ENCODE data around the gene HOXB1. TPM values are rescaled to one million over a fixed set of nuclear protein-coding genes. Genes with fewer than 3 reads are reported as not detected.

Gene HOXB1
- total RNA-seq, 1 experiment from 2014 or later: not detected

DNA sequence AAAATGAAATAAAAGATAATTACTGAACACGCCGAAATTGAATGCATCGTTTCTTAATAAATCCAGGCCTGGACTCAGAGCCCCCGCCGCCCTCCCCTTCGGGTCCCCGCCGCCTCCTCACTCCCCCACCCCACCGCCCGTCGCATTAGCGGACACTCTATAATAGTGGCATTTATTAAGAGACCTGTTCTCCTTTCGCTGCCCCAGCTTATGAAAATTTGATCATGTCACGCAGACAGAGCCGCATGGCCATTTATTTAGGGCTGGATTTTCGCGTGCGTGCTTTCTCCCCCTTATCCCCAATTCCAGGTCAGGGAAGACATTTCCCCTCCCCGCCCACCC is 20.4 kb upstream of the HOXB1 start:
- Mint-ChIP-seq H3K27me3 (ENCODE audit: insufficient read depth, unreplicated experiment) (no peaks in the 10 kb centered on the region), H3K4me1 (ENCODE audit: low read depth, unreplicated experiment) (peaks cover 7% of the 10 kb centered on the region), H3K9me3 (ENCODE audit: unreplicated experiment) (no peaks in the 10 kb centered on the region), H3K4me3 (ENCODE audit: unreplicated experiment) (no peak overlapping the region), H3K27ac (ENCODE audit: unreplicated experiment) (no peak overlapping the region), H3K36me3 (ENCODE audit: insufficient read depth, unreplicated experiment) (no peaks in the 10 kb centered on the region)
- H3K4me3 ChIP-seq (ENCODE audit: low read depth, low read length): no peak overlapping the region
- ChIA-PET POLR2A (interaction anchor here (0.9 kb wide), 1 partner anchor 45 kb away, joined by 3 read pairs; no protein-coding TSS in a partner anchor), CTCF (no interaction called here)
- DNase-seq: no peak
- H3K4me1 ChIP-seq: peaks cover 16% of the 10 kb centered on the region; the same call in 1 of the 2 replicates
- no TSS peak for BruUV-seq (replicated peaks)
- no peaks in the 10 kb centered on the region; the same call in 1 of the 2 replicates for H3K27me3 ChIP-seq (replicated peaks; ENCODE audit: control insufficient read depth, insufficient read depth, low read length)
- H3K9me3 ChIP-seq: no peaks in the 10 kb centered on the region
- TF ChIP-seq, protein P1, sequence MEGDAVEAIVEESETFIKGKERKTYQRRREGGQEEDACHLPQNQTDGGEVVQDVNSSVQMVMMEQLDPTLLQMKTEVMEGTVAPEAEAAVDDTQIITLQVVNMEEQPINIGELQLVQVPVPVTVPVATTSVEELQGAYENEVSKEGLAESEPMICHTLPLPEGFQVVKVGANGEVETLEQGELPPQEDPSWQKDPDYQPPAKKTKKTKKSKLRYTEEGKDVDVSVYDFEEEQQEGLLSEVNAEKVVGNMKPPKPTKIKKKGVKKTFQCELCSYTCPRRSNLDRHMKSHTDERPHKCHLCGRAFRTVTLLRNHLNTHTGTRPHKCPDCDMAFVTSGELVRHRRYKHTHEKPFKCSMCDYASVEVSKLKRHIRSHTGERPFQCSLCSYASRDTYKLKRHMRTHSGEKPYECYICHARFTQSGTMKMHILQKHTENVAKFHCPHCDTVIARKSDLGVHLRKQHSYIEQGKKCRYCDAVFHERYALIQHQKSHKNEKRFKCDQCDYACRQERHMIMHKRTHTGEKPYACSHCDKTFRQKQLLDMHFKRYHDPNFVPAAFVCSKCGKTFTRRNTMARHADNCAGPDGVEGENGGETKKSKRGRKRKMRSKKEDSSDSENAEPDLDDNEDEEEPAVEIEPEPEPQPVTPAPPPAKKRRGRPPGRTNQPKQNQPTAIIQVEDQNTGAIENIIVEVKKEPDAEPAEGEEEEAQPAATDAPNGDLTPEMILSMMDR (IDR thresholded peaks at IDR 0.05; ENCODE audit: insufficient read depth in 1 of 2, low read depth in 1 of 2, low read length in 1 of 2, severe bottlenecking in 1 of 2, unreplicated experiment in 1 of 2): no peak
- intact Hi-C loops (cut with micrococcal nuclease; ENCODE audit: unreplicated experiment): no loop called here
- H3K36me3 ChIP-seq (ENCODE audit: control insufficient read depth, insufficient read depth, low read length): no peaks in the 10 kb centered on the region

GRCh38 chr17:48550502-48551213 is 19.8 kb upstream of the HOXB1 start:
- Mint-ChIP-seq H3K4me3 (ENCODE audit: unreplicated experiment) (no peak overlapping the region), H3K4me1 (ENCODE audit: low read depth, unreplicated experiment) (peaks cover 7% of the 10 kb centered on the region), H3K9me3 (ENCODE audit: unreplicated experiment) (no peaks in the 10 kb centered on the region), H3K27ac (ENCODE audit: unreplicated experiment) (no peak overlapping the region), H3K36me3 (ENCODE audit: insufficient read depth, unreplicated experiment) (no peaks in the 10 kb centered on the region), H3K27me3 (ENCODE audit: insufficient read depth, unreplicated experiment) (no peaks in the 10 kb centered on the region)
- ChIA-PET POLR2A (no interaction called here), CTCF (no interaction called here)
- Histone ChIP-seq H3K9me3 (no peaks in the 10 kb centered on the region), H3K4me1 (peaks cover 16% of the 10 kb centered on the region; the same call in 1 of the 2 replicates), H3K27me3 (replicated peaks; ENCODE audit: control insufficient read depth, insufficient read depth, low read length) (no peaks in the 10 kb centered on the region), H3K4me3 (ENCODE audit: low read depth, low read length) (no peak overlapping the region), H3K36me3 (ENCODE audit: control insufficient read depth, insufficient read depth, low read length) (no peaks in the 10 kb centered on the region)
- no TSS peak for BruUV-seq (replicated peaks)
- TF ChIP-seq, protein P1 (IDR thresholded peaks at IDR 0.05; ENCODE audit: insufficient read depth in 1 of 2, low read depth in 1 of 2, low read length in 1 of 2, severe bottlenecking in 1 of 2, unreplicated experiment in 1 of 2): no peak
- intact Hi-C loops (cut with micrococcal nuclease; ENCODE audit: unreplicated experiment): no loop called here
- no peak for DNase-seq

DNA sequence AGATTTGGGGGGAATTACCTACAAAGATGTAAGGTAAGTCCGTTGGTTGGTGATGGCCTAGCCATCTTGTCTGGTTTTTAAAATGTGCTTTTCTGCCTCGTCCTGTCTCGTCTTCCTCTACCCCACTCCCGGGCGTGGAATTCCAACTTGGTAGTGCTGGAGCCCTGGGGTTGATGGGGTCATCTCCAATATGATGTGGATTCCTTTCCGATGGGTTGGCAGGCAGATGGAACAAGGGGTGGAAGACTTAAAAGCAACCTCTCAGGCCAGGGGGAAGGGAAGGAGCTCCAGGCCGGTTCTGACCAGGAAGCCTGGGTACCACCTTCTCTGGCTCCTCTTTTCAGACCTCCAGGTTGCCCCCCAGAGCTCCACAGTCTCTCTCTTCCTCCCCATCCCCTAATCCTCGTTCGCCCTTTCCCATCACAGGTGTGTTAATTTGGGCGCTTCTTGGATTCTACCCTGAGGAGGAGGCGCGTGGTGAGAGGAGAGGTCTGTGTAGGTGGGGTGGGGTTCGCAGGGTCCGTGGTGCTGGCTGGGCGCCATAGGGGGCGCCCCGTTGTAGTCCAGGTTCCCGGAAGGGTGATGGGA is 19.2 kb upstream of the HOXB1 start:
- CTCF ChIA-PET: no interaction called here
- Histone ChIP-seq H3K36me3 (ENCODE audit: control insufficient read depth, insufficient read depth, low read length) (no peaks in the 10 kb centered on the region), H3K9me3 (no peaks in the 10 kb centered on the region), H3K27me3 (replicated peaks; ENCODE audit: control insufficient read depth, insufficient read depth, low read length) (no peaks in the 10 kb centered on the region), H3K4me3 (ENCODE audit: low read depth, low read length) (no peak overlapping the region), H3K4me1 (peaks cover 15% of the 10 kb centered on the region; the same call in 1 of the 2 replicates)
- no peak overlapping the region for H3K27ac Mint-ChIP-seq (ENCODE audit: unreplicated experiment)
- no peaks in the 10 kb centered on the region for H3K36me3 Mint-ChIP-seq (ENCODE audit: insufficient read depth, unreplicated experiment)
- intact Hi-C loops (cut with micrococcal nuclease; ENCODE audit: unreplicated experiment): no loop called here
- DNase-seq: no peak
- POLR2A ChIA-PET: no interaction called here
- H3K9me3 Mint-ChIP-seq (ENCODE audit: unreplicated experiment): no peaks in the 10 kb centered on the region
- H3K4me3 Mint-ChIP-seq (ENCODE audit: unreplicated experiment): no peak overlapping the region
- no TSS peak for BruUV-seq (replicated peaks)
- no peaks in the 10 kb centered on the region for H3K27me3 Mint-ChIP-seq (ENCODE audit: insufficient read depth, unreplicated experiment)
- peaks cover 3% of the 10 kb centered on the region for H3K4me1 Mint-ChIP-seq (ENCODE audit: low read depth, unreplicated experiment)
- TF ChIP-seq, protein P1 (IDR thresholded peaks at IDR 0.05; ENCODE audit: insufficient read depth in 1 of 2, low read depth in 1 of 2, low read length in 1 of 2, severe bottlenecking in 1 of 2, unreplicated experiment in 1 of 2): peak in 1 of 2 experiments; percentile 13

Measured in Caco-2 (cell line).